VCaP (cell line): Measurements from ENCODE around the gene PGM1.

Experiments
- H3K27ac ChIP-seq: fragments of 450-650 bp; 2 replicates; pipeline ENCODE4 v1.5.1; 2017
- TF ChIP-seq, protein P1 (sequence below): fragments of 450-650 bp; conservative IDR thresholded peaks from 2 replicates; pipeline ENCODE4 v1.5.1; 2017; ENCODE audit warnings: mild to moderate bottlenecking, moderate library complexity

The PGM1 gene

DNA sequence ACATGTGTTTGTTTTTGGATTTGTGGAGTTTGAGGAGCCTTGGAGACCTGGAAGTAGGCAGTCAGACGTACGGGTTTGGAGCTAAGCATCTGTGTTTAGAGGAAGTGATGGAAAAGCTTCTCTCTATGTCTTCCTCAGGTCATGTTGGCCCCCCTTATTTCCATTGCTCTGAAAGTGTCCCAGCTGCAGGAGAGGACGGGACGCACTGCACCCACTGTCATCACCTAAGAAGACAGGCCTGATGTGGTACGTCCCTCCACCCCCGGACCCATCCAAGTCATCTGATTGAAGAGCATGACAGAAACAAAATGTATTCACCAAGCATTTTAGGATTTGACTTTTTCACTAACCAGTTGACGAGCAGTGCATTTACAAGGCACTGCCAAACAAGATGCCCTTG lies 66.2 kb downstream of the PGM1 start:
- TF ChIP-seq, protein P1, sequence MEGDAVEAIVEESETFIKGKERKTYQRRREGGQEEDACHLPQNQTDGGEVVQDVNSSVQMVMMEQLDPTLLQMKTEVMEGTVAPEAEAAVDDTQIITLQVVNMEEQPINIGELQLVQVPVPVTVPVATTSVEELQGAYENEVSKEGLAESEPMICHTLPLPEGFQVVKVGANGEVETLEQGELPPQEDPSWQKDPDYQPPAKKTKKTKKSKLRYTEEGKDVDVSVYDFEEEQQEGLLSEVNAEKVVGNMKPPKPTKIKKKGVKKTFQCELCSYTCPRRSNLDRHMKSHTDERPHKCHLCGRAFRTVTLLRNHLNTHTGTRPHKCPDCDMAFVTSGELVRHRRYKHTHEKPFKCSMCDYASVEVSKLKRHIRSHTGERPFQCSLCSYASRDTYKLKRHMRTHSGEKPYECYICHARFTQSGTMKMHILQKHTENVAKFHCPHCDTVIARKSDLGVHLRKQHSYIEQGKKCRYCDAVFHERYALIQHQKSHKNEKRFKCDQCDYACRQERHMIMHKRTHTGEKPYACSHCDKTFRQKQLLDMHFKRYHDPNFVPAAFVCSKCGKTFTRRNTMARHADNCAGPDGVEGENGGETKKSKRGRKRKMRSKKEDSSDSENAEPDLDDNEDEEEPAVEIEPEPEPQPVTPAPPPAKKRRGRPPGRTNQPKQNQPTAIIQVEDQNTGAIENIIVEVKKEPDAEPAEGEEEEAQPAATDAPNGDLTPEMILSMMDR: no peak
- no peak overlapping the region for H3K27ac ChIP-seq

- H3K27ac ChIP-seq: no peak overlapping the region
- TF ChIP-seq, protein P1: no peak
These were observed 69.0 kb downstream of the PGM1 start for GRCh38 chr1:63662056-63662836.

DNA sequence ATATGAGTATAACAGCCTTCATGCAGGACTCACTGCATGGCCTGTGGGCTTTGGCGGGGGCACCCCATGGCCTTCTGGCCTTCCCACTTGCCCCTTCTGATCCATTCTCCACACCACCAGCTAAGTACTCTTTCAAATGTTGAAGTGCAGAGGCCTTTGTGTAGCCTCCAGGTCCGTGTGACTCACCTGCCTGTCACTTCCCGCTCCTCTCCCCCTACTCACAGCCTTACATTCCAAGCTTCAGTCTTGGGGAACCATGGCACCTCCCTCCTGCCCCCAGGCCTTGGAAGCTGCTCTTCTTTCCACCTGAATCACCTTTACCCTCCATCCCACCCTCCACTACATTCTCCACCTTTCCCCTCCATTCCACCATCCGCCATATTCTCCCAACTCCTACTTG lies 69.6 kb downstream of the PGM1 start:
- TF ChIP-seq, protein P1: no peak
- no peak overlapping the region for H3K27ac ChIP-seq

DNA sequence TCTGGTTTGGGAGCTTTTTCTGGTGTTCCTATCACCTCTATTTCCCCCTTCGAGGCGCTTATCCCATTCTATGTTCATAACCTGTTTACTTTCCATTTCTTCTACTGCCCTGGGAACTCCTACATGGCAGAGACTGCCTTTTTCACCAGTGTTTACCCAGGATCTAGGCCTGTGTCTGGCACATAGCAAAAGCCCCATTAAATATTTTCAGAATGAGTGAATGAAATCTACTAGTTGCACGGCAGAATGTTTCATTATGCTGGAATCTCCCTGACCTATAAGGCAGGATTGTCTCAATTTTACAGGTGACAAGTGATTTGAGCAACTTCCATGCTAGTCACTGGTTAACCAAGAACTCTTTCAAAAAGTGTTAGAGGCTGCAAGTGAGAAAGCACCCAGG lies 70.1 kb downstream of the PGM1 start:
- H3K27ac ChIP-seq: no peak overlapping the region
- TF ChIP-seq, protein P1: no peak

DNA sequence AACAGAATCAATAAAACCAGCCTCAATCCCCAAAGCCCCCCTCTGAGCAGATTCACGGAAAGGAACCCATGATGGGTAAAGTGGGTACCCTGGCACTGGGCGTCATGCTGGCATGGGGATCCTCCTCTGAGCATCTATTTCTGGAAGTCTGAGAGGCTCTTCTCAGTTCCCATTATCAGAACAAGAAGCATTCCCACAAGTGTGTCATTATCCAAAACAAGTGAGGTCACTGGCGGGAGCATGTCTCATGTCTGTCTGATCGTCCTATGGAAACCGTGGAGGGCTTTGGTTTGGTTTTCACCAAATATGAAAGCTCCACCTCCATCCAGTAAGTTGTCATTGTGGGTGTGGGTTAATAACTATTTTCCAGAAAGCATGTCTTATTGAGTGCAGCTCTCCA lies 70.7 kb downstream of the PGM1 start:
- TF ChIP-seq, protein P1: no peak
- no peak overlapping the region for H3K27ac ChIP-seq

- TF ChIP-seq, protein P1: no peak
- H3K27ac ChIP-seq: no peak overlapping the region
These were observed 71.5 kb downstream of the PGM1 start for GRCh38 chr1:63664742-63665141.

GRCh38 chr1:63665410-63665809 lies 72.2 kb downstream of the PGM1 start:
- TF ChIP-seq, protein P1: no peak
- H3K27ac ChIP-seq: no peak overlapping the region
